WTC11 (cell line): ENCODE measurements around the gene GNG2. TPM values are rescaled to one million over a fixed set of nuclear protein-coding genes. Genes with fewer than 3 reads are reported as not detected.

Experiments
- ATAC-seq: fragments of 200-7000 bp; cut with Tn5 transposase; 2 replicates; pipeline ENCODE4 v1.10.0; 2021; ENCODE audit warnings: mild to moderate bottlenecking, moderate library complexity
- Bru-seq: library from RNA; stranded (reverse); fragments of 400-500 nt; gene quantifications from one replicate; lab custom pipeline; 2021; lab: Mats Ljungman, UMichigan
- CTCF ChIA-PET: fragments of 300-600 bp; sonication (Branson Sonifier 250); formaldehyde crosslinking; loops from one replicate; lab custom pipeline; 2021; ENCODE audit warnings: antibody characterized with exemption; lab: Charles Lee
- POLR2A ChIA-PET: fragments of 350-600 bp; sonication (Branson Sonifier 250); formaldehyde crosslinking; loops from one replicate; lab custom pipeline; 2021; ENCODE audit warnings: antibody characterized with exemption; lab: Charles Lee
- DNase-seq: peaks from one replicate; pipeline ENCODE4 v3.0.0; 2021; ENCODE audit warnings: low spot score
- H3K27ac Mint-ChIP-seq: 2 replicates; pipeline ENCODE4 v1.8.0; 2021; ENCODE audit warnings: mixed read lengths
- H3K27me3 Mint-ChIP-seq: 2 replicates; pipeline ENCODE4 v1.8.0; 2021; ENCODE audit warnings: low read depth, mild to moderate bottlenecking, moderate library complexity, mixed read lengths
- H3K36me3 Mint-ChIP-seq: 2 replicates; pipeline ENCODE4 v1.8.0; 2021; ENCODE audit warnings: mixed read lengths
- H3K4me1 Mint-ChIP-seq: 2 replicates; pipeline ENCODE4 v1.8.0; 2022; ENCODE audit warnings: mixed read lengths
- H3K4me3 Mint-ChIP-seq: 2 replicates; pipeline ENCODE4 v1.8.0; 2021; ENCODE audit warnings: mild to moderate bottlenecking, moderate library complexity, mixed read lengths
- H3K9me3 Mint-ChIP-seq: 2 replicates; pipeline ENCODE4 v1.8.0; 2021; ENCODE audit warnings: mixed read lengths
- ETV6 ChIP-seq: sonication (generic); formaldehyde crosslinking; IDR thresholded peaks from 2 replicates; pipeline ENCODE4 v1.8.1; 2022; ENCODE audit warnings: mild to moderate bottlenecking, missing genetic modification reagents
- HMGA2 ChIP-seq: fragments of 250-450 bp; sonication (Bioruptor Pico); IDR thresholded peaks from 2 replicates; pipeline ENCODE4 v1.4.0; 2021; ENCODE audit warnings: mild to moderate bottlenecking, moderate library complexity
- IRF2 ChIP-seq: sonication (generic); formaldehyde crosslinking; IDR thresholded peaks from 2 replicates; pipeline ENCODE4 v1.8.0; 2022; ENCODE audit warnings: low read depth, missing genetic modification reagents, borderline replicate concordance
- PRRX2 ChIP-seq: fragments of 250-450 bp; sonication (Bioruptor Pico); IDR thresholded peaks from 2 replicates; pipeline ENCODE4 v1.8.0; 2021; ENCODE audit warnings: mild to moderate bottlenecking
- SMAD3 ChIP-seq: sonication (generic); formaldehyde crosslinking; IDR thresholded peaks from 2 replicates; pipeline ENCODE4 v1.8.0; 2022; ENCODE audit warnings: missing genetic modification reagents, mild to moderate bottlenecking, borderline replicate concordance
- SP1 ChIP-seq: sonication (generic); formaldehyde crosslinking; conservative IDR thresholded peaks from 2 replicates; pipeline ENCODE4 v1.8.1; 2022; ENCODE audit warnings: missing genetic modification reagents
- ZNF121 ChIP-seq: sonication (generic); formaldehyde crosslinking; IDR thresholded peaks from 2 replicates; pipeline ENCODE4 v1.8.0; 2023; ENCODE audit warnings: missing genetic modification reagents
- ZNF138 ChIP-seq: sonication (generic); formaldehyde crosslinking; conservative IDR thresholded peaks from 2 replicates; pipeline ENCODE4 v1.8.1; 2022; ENCODE audit warnings: mild to moderate bottlenecking, moderate library complexity, missing genetic modification reagents
- ZNF219 ChIP-seq: sonication (generic); formaldehyde crosslinking; IDR thresholded peaks from 2 replicates; pipeline ENCODE4 v1.8.0; 2023; ENCODE audit warnings: missing genetic modification reagents, mild to moderate bottlenecking, borderline replicate concordance
- ZNF317 ChIP-seq: sonication (generic); formaldehyde crosslinking; IDR thresholded peaks from 2 replicates; pipeline ENCODE4 v1.8.1; 2023; ENCODE audit warnings: low read depth, mild to moderate bottlenecking, moderate library complexity, missing genetic modification reagents, borderline replicate concordance
- ZNF416 ChIP-seq: fragments of 250-450 bp; sonication (Bioruptor Pico); IDR thresholded peaks from 2 replicates; pipeline ENCODE4 v1.9.0; 2021; ENCODE audit warnings: mild to moderate bottlenecking, inconsistent platforms
- long read RNA-seq, 3 experiments: library from RNA in 1 of 3; library from capped mRNA in 1 of 3; library from polyadenylated mRNA in 1 of 3; unstranded in 2 of 3; stranded (forward) in 1 of 3; transcript quantifications; one replicate each; pipeline ENCODE4 v2.0.0, GENCODE V29; 2021
- total RNA-seq: library from RNA; stranded (reverse); gene quantifications from 3 replicates; pipeline ENCODE4 v1.2.3, GENCODE V29; 2021
- TF ChIP-seq, protein P1 (sequence below): fragments of 250-450 bp; sonication (Bioruptor Pico); IDR thresholded peaks from 2 replicates; pipeline ENCODE4 v1.9.0; 2021; ENCODE audit warnings: mild to moderate bottlenecking, borderline replicate concordance
- TF ChIP-seq, protein P2 (sequence below): fragments of 250-450 bp; sonication (Bioruptor Pico); IDR thresholded peaks from 2 replicates; pipeline ENCODE4 v1.8.0; 2021; ENCODE audit warnings: mild to moderate bottlenecking
- TF ChIP-seq, protein P3 (sequence below): sonication (generic); formaldehyde crosslinking; IDR thresholded peaks from 2 replicates; pipeline ENCODE4 v1.8.0; 2022; ENCODE audit warnings: mild to moderate bottlenecking, missing genetic modification reagents

GNG2 gene
- total RNA-seq = 10.4 to 11.4 TPM (median 10.7 TPM) in 3 replicates
- Bru-seq, nascent RNA = percentile 43 among the genes with signal in this experiment
- long read RNA-seq, experiment 1, transcript GNG2-213 (4 exons, 2,125 nt) = major isoform, 40 of 55 reads
- long read RNA-seq, experiment 1, partial matches to known transcripts = 0 of 55 reads
- long read RNA-seq, experiment 1, other reads (novel, unspliced or antisense) = 10 of 55 reads
- long read RNA-seq, experiment 2, transcript GNG2-213 (4 exons, 2,125 nt) = major isoform, 8 of 20 reads
- long read RNA-seq, experiment 2, partial matches to known transcripts = 7 of 20 reads
- long read RNA-seq, experiment 2, other reads (novel, unspliced or antisense) = 0 of 20 reads
- long read RNA-seq, experiment 3, transcript GNG2-213 (4 exons, 2,125 nt) = major isoform, 13 of 14 reads
- long read RNA-seq, experiment 3, partial matches to known transcripts = 1 of 14 reads
- long read RNA-seq, experiment 3, other reads (novel, unspliced or antisense) = 0 of 14 reads

DNA sequence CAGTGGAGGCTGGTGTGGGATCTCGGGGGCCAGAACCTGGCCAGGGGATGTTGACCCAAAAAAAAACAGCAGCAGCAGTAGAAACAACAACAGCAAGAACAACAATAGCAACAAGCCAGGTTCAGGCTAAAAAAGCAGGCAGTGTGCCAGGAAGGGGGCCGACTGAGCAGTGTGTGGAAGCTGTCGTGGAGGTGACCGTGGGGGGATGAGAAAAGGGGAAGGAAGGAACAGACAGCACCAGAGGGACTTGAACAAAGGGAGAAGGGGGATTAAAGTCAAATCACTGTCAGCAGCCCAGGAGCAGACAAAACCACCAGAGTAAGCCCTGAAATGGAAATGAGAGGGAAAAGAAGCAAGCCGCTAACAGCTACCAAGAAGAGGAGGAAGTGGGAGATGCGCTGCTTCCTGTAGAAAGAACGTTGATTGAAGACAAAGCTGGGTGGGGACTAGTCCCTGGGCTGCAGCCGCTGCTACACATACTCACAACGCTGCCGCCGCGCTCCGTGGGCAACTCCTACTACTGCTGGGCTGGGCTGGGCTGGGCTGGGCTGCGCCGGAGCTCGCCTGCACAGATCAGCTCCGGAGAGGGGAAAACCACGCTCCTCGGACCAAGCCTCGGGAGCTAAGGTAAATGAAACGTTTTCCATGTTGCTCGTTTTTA lies at the start of gene GNG2:
Gene GNG2, plus strand, starts transcription at position 449 of the 661 bp plus-strand sequence. CDS start 90,067 bp downstream, outside the sequence.
- CTCF ChIA-PET = interaction anchor here (0.6 to 1.7 kb wide), 6 partner anchors 12 to 118 kb away, joined by 3 to 5 read pairs (median 4); no protein-coding TSS in a partner anchor
- peaks cover 34% of the 10 kb centered on the region for H3K27me3 Mint-ChIP-seq

DNA sequence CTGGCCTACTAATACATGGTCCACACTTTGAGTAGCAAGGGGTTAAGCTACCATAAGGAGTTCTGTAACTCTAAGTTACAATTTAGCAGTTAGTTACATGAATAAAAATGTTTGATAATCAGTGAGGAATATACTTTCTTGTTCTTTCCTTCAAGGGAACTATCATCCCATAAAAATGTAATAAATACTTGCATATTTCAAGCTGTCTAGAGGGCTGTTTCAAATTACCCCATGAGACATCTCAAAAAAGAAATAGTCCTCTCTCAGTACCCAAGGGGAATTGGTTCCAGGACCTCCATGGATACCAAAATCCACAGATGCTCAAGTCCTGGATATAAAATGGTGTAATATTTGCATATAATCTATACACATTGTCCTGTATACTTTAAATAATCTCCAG lies 48.7 kb upstream of the GNG2 start:
- peaks cover 19% of the 10 kb centered on the region for H3K9me3 Mint-ChIP-seq
- ChIA-PET CTCF (interaction anchor here (0.9 kb wide), 1 partner anchor 36 kb away, joined by 4 read pairs; no protein-coding TSS in a partner anchor), POLR2A (no interaction called here)
- H3K27me3 Mint-ChIP-seq = peaks cover 7% of the 10 kb centered on the region
- DNase-seq (no peak), ATAC-seq (no peak)
- H3K36me3 Mint-ChIP-seq = peaks cover 13% of the 10 kb centered on the region
- no peak overlapping the region for H3K27ac Mint-ChIP-seq
- H3K4me1 Mint-ChIP-seq = peaks cover 4% of the 10 kb centered on the region; the same call in 1 of the 2 replicates
- no peak overlapping the region for H3K4me3 Mint-ChIP-seq
- TF ChIP-seq ZNF416 (CRISPR knock-in tag) (no peak), ZNF317 (no peak), ZNF219 (CRISPR knock-in tag) (no peak), SMAD3 (CRISPR knock-in tag) (no peak), SP1 (no peak), HMGA2 (CRISPR knock-in tag) (no peak), ZNF121 (CRISPR knock-in tag) (no peak), ZNF138 (CRISPR knock-in tag) (no peak), PRRX2 (CRISPR knock-in tag) (no peak)
- TF ChIP-seq, protein P1, sequence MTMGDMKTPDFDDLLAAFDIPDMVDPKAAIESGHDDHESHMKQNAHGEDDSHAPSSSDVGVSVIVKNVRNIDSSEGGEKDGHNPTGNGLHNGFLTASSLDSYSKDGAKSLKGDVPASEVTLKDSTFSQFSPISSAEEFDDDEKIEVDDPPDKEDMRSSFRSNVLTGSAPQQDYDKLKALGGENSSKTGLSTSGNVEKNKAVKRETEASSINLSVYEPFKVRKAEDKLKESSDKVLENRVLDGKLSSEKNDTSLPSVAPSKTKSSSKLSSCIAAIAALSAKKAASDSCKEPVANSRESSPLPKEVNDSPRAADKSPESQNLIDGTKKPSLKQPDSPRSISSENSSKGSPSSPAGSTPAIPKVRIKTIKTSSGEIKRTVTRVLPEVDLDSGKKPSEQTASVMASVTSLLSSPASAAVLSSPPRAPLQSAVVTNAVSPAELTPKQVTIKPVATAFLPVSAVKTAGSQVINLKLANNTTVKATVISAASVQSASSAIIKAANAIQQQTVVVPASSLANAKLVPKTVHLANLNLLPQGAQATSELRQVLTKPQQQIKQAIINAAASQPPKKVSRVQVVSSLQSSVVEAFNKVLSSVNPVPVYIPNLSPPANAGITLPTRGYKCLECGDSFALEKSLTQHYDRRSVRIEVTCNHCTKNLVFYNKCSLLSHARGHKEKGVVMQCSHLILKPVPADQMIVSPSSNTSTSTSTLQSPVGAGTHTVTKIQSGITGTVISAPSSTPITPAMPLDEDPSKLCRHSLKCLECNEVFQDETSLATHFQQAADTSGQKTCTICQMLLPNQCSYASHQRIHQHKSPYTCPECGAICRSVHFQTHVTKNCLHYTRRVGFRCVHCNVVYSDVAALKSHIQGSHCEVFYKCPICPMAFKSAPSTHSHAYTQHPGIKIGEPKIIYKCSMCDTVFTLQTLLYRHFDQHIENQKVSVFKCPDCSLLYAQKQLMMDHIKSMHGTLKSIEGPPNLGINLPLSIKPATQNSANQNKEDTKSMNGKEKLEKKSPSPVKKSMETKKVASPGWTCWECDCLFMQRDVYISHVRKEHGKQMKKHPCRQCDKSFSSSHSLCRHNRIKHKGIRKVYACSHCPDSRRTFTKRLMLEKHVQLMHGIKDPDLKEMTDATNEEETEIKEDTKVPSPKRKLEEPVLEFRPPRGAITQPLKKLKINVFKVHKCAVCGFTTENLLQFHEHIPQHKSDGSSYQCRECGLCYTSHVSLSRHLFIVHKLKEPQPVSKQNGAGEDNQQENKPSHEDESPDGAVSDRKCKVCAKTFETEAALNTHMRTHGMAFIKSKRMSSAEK (CRISPR knock-in tag) = no peak
- TF ChIP-seq, protein P2, sequence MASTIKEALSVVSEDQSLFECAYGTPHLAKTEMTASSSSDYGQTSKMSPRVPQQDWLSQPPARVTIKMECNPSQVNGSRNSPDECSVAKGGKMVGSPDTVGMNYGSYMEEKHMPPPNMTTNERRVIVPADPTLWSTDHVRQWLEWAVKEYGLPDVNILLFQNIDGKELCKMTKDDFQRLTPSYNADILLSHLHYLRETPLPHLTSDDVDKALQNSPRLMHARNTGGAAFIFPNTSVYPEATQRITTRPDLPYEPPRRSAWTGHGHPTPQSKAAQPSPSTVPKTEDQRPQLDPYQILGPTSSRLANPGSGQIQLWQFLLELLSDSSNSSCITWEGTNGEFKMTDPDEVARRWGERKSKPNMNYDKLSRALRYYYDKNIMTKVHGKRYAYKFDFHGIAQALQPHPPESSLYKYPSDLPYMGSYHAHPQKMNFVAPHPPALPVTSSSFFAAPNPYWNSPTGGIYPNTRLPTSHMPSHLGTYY (CRISPR knock-in tag) = no peak
- TF ChIP-seq, all 79 proteins: peak for 0

More for the DNA sequence above, at the start of gene GNG2:
- Mint-ChIP-seq H3K27ac (0 out of 2 replicates have a peak within 1 kb of the TSS, but pooled peaks have one; percentile 12), H3K9me3 (peaks cover 4% of the 10 kb centered on the region; the same call in 1 of the 2 replicates), H3K4me3 (peak within 1 kb of the TSS; percentile 72), H3K36me3 (no peaks in the 10 kb centered on the region)
- POLR2A ChIA-PET = no interaction called here
- DNase-seq = peak; percentile 71
- peak; percentile 59; the same call in 1 of the 2 replicates for TF ChIP-seq ETV6 (CRISPR knock-in tag)
- TF ChIP-seq IRF2 (CRISPR knock-in tag) = no peak
- TF ChIP-seq, protein P3, sequence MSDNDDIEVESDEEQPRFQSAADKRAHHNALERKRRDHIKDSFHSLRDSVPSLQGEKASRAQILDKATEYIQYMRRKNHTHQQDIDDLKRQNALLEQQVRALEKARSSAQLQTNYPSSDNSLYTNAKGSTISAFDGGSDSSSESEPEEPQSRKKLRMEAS (CRISPR knock-in tag) = 0 out of 2 replicates have a peak, but pooled peaks have one; percentile 31
- TF ChIP-seq SP1 = 0 out of 2 replicates have a peak, but pooled peaks have one; percentile 20
- TF ChIP-seq, protein P2 (CRISPR knock-in tag) = no peak
- TF ChIP-seq, all 79 proteins: peak for 3
- peaks cover 53% of the 10 kb centered on the region for H3K4me1 Mint-ChIP-seq
- ATAC-seq = peak; percentile 96
